ENCODE data around the gene KCTD18.

DNA sequence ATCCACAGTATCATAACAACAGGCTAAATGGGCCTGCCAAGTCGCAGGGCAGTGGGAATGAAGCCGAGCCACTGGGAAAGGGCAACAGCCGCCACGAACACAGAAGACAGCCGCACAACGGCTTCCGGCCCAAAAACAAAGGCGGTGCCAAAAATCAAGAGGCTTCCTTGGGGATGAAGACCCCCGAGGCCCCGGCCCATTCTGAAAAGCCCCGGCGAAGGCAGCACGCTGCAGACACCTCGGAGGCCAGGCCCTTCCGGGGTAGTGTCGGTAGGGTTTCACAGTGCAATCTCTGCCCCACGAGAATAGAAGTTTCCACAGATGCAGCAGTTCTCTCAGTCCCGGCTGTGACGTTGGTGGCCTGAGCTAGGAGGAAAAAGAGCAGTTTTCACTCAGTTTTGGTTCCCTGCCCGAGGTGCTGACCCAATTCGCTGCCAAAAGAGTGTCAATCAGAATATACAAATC is 32.2 kb downstream of the KCTD18 start:
- TF ChIP-seq, protein P1, sequence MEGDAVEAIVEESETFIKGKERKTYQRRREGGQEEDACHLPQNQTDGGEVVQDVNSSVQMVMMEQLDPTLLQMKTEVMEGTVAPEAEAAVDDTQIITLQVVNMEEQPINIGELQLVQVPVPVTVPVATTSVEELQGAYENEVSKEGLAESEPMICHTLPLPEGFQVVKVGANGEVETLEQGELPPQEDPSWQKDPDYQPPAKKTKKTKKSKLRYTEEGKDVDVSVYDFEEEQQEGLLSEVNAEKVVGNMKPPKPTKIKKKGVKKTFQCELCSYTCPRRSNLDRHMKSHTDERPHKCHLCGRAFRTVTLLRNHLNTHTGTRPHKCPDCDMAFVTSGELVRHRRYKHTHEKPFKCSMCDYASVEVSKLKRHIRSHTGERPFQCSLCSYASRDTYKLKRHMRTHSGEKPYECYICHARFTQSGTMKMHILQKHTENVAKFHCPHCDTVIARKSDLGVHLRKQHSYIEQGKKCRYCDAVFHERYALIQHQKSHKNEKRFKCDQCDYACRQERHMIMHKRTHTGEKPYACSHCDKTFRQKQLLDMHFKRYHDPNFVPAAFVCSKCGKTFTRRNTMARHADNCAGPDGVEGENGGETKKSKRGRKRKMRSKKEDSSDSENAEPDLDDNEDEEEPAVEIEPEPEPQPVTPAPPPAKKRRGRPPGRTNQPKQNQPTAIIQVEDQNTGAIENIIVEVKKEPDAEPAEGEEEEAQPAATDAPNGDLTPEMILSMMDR (IDR thresholded peaks at IDR 0.05) = no peak
- TF ChIP-seq POLR2A (IDR thresholded peaks at IDR 0.05) = no peak
